Bone marrow (tissue), 2 donors: Measurements from ENCODE around the gene FAM181A.

Experiments
- DNase-seq, 2 donors: peaks; one replicate each; lab custom pipeline; 2025; lab: John Stamatoyannopoulos, UW

FAM181A gene

DNA sequence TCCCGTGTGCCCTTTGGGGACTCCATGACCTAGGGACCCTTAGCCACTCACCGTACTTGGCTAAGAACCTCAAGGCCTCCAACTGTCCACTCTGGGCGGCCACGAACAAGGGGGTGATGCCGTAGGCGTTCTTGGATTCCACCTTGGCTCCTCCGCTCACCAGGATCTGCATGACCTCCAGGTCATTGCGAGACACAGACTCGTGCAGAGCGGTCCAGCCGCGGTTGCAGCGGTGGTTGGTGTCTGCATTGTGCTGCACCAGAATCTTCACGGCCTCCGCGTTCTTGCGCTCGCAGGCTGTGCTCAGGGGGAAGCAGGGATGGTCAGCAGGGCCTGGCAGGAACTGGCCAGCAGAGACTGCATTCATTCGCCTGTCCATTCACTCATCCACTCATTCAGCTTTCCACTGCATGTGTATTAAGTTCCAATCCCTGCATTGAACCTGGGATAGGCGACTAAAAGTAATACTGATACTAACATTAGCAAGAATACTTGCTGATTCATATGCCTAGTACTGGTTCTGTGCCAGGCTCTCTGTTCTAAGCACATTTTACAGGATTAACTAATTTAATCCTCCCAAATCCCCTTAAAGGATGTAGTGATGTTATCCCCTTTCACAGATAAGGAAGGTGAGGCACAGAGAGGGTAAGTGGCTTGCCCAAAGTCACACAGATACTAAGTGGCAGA is 23.9 kb downstream of the FAM181A start:
- no peak for DNase-seq

DNA sequence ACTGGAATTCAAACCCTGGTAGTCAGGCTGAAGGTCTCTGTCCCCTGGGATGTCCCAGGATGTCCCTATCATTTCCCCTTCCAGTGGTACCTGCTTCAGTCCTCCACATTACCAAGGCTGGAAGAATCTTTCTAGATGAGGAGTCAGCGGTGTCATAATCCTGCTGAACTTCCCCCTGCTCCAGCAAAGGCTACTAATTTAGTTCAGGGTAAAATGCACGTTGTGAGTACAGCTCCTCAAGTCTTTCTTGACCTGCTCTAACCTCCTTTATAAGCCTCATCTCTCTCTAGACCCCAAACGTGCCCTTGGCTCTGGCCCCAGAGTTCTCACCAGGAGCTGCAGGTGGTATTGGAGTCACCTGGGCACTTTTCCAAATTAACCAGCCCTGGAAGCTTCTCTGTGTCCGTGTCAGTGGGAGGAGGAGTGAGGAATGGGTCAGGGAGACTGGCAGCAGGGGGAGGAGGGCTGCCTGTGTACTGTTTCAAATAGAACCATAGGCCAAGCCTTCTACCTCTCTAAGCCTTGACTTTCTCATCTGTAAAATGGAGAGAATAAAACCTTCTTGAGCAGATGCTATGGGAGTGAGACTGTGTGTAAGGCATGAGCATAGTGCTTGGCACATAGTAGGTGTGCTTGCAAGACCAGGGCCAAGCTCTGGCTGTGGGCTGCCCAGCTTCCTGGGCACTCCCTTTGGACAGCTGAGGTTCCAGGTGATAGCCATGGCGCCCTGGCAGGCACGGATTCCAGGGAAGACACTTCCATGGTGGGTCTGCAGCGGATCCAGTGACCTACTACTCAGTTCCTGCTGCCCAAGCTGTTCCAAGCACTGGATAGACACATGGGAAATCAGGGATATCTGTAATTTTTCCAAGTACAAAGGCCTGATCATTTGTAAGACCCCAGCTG is 24.7 kb downstream of the FAM181A start:
- no peak for DNase-seq

DNA sequence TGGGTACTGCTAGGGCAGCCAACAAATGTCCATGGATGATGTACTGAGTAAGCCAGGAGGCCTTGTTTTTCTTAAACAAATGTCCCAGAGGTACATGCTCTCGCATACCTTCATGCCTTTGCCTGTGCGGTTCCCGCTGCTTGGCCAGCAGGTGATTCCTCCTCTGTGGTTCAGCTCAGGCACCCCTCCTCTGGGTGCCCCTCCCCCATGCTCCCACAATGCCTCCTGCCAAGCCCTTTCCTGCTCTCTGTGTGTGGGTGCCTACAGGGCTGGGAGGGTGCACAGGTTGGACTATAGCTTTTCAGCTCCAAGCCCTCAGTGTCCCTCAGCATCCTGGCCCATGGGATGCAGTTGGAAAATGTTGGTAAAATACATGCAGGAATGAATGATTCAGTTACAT is 25.7 kb downstream of the FAM181A start:
- no peak for DNase-seq

DNA sequence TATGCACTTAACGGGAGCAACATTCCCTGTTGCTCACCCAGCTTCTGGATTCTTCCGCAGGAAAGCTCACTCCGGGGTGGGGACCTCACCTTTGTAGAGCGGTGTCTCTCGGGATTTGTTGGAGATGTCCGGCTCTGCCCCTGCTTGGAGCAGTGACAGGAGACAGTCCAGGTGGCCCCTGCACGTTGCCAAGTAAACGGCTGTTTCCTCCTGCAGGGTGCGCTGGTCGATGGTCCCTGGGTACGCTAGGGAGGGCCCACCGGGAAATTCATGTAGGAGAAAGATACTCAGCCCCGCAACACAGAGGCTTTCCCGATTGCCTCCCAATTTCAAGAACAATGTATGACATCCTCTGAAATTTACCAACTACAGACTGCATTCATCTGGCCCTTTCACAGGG is 26.1 kb downstream of the FAM181A start:
- no peak for DNase-seq

DNA sequence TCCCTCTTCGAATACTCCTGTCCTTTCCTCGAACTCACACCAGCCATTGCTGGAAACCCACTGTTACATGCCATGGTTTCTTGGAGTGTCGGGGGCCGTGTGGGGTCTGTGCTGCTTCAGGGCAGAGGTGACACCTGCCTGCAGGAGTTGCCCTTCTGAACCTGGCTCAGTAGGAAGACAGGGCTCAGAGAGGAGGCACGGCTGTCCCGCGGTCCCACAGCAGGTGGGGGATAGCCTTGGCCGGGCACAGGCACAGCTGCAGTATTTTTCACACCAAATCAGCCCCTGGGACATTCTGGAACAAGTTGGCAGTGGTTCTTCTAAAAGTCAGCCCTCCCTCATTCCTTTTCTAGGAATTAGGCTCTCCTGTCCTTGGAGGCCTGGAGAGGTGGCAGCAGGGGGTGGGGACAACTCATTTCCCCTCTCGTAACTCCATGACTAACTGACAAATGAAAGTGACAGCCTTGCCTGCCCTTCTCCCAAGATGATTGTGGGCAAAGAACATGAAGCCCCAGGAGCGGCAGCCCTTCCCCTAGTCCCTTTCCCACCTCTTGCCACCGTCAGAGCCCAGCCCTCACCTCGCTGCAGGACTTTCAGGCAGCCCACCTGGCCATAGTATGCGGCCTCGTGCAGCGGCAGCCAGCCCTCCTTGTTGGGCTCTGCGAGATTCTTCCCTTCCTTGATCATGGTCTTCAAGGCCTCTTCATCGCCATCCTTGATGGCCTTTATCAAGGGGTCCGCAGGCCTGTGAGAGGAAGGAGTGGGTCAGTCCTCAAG is 26.8 kb downstream of the FAM181A start:
- no peak for DNase-seq

DNA sequence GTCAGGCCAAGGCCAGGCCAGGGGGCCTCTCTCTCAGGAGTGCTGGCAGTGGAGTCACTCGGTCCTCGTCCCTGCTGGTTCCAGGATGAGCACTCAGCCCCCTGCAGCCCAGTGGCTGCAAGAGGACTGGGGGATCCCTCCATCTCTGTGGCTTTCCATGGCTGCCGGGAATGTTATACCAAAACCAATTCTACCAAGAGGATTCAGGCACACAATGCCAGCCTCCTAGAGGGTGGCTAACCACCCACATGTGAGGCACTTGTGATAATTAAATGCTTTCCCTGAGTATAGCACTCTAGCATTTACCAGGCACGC is 27.3 kb downstream of the FAM181A start:
- DNase-seq: no peak

DNA sequence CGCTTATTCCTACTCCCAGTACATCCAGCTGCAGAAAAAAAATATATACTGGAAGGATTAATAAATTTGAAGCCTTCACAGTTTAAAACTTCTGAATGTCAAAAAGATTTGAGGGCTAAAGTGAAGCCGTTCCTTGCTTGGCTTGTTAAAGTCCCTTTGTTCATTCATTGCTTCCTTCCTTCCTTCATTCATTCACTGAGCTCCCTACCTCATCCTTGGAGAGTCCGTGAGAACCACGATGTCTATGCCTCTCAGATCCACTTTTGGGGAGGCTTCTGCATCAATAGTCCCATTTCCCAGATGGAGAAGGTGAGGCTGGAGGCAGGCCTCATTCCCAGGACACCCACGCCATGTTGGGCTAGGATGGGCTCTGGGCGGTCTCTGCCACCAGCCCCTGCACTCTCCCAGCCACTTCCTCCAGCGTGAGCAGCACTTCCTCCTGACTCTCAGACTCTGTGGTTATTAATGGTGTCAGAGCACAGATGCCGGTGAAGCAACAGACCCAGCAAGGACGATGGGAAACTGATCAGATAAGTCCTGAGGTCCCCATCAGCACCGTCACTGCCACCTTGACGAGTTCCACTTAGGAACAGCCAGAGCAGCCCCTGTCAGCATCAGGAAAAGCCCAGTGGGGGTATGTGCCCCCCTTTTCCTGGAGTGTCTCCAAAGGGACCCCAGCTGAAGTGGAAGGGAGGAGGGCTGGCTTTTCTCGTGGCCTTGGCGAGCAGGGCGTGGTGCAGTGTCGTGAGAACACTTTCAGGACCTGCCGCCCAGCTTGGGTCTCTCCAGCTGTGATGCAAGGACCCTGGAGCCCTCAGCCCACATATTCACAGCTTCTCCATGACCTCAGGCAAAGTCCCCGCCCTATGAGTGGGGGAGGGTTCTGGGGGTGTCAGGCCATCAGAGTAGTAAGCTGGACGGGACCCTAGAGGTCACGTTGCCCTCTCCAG is 28.0 kb downstream of the FAM181A start:
- DNase-seq: peak; percentile 42 to 72

DNA sequence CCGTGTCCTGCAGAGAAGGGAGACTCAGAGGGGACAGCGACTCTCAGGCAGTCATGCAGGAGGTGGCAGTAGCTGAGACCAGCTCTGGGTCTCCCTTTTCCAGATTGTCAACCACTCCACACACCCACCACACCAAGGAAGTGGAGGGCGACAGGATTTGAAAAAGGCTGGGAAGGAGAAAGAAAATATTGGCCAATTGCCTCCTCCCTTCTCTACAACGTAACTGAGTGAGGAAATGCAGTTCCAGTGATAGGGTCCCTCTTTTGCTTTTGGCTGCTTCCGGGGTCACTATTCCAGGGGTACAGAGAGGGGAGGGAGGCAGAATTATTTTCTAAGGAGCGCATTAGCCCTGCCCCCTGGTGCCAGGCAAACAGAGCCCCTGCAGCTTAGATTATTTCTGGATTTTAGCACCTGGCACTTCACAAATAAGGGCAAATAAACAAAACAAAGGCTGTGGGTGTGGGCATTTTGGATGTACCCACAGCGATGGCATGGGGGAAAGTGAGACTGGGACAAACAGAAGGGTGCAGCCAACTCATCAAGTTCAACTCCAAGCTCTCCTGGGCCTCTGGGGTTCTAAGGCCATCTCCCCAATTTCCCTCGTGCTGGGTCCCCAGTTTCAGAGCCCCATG is 28.8 kb downstream of the FAM181A start:
- no peak for DNase-seq

DNA sequence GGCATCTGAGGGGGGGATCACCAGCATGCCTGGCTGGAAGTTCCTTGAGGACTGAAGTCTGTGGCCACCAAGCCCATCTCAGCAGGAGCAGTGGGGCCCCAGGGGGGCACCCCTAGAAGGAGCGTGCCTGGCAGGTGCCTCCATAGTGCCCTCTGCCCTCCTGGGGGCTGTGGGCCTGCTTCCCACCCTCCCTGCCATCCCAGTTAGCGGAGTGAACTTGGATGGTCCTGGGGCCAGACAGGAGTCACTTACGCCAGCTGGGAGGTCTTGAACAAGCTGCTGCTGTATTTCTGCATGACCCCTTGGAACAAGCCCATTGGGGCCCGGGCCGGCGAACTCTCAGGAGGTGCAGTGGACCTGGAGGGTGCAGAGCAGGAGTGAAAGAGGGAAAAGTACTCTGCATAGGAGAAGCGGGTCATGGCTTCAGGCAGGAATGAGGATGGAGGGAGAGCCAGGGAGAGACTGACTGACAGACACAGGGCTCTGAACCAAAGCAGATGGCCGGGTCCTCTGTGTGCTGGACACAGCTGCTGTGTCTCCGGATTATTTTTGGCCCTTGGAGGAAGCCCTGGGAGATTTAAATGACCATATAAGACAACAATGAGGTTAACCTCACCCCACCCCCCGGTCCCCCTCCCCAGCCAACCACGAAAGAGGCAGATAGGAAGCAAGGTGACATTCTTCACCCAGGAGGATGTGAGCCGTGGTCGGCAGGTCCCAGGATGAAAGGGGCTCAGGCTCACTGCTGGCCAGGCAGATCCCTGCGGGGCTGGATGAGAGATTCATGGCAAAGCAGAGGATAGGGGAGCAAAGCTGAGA is 29.6 kb downstream of the FAM181A start:
- DNase-seq: no peak

DNA sequence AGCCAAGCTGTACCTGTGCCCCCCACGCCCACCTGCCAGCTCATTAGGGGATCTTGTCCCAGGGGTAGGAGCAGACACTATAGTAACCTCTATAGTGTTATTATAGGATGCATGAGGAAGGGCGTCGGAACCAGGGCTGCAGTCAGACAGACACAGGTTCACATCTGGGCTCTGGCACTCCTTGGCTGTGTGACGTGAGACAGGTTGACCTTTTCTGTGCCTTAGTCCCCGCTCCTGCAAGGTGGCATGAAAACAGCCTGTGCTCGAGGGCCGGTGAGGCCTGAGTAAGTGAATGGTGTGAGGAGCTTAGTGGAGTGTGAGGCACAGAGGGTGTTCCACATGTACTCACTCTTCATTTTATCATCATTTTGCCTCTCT is 30.2 kb downstream of the FAM181A start:
- DNase-seq: no peak

DNA sequence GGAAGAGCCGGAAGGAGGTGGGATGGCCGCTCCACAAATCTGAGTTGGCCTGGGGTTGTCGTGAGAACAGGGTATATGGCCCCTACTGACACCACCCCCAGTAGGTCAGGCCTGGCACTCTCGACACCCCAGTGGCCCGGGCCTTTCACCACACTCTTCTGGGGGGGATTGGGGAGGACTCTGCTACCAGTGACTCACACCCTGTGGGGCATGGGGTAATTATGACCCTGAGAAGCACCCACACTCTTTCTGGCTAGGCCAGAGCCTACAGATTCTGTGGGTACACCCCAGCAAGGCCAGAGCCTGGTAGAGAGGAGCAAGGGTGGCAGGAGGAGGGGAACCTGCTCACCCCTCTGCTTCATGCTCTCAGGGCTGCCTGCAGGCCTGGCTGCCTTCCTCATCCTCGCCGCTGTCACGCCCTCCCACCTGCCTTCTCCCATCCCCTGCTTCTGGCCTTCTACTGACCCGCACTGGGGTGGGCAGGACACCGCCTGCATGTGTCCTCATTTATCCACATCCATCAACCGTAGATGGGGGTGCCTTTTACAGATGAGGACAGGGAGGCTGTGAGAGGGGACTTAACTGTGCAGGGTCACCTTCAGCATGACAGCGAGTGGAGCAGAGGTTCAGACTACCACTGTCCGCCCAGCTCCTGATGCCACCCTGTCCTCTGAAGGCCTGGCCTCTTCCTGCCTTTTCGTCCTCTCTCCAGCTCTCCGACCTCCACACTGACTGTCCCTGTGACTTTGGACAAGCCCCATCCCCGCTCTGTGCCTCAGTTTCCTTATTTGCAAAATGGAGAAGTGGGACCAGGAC is 30.8 kb downstream of the FAM181A start:
- DNase-seq: no peak

DNA sequence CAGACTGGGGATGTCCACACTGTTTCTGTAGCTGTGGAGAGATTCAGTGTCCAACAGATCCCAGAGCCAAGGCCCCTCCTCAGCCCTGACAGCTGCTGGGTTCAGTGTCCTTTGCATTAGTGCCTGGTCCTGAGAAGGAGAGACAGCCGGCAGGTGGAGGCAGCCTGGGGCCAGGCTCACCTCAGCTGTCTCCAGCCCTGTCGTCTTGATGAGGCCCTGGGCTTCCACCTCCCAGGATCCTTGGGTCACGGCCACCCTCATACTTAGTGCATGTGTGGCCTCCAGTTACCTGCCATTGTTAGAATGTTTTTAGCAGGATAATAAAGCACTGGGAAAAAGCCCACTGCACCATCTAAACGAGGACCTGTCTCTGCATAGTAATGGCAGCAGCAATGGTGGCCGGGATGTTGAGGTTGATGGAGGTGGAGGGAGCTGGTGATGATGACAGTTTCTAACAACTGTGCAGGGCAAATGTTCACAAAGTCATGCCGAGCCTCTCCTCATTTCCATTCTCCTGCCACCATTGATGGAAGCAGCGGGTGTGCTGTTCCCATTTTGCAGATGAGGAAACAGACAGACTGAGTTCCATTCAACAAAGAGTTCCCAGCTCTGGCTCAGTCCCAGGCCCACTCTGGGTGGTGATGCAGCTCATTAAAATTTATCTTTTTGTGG is 31.6 kb downstream of the FAM181A start:
- DNase-seq: no peak

DNA sequence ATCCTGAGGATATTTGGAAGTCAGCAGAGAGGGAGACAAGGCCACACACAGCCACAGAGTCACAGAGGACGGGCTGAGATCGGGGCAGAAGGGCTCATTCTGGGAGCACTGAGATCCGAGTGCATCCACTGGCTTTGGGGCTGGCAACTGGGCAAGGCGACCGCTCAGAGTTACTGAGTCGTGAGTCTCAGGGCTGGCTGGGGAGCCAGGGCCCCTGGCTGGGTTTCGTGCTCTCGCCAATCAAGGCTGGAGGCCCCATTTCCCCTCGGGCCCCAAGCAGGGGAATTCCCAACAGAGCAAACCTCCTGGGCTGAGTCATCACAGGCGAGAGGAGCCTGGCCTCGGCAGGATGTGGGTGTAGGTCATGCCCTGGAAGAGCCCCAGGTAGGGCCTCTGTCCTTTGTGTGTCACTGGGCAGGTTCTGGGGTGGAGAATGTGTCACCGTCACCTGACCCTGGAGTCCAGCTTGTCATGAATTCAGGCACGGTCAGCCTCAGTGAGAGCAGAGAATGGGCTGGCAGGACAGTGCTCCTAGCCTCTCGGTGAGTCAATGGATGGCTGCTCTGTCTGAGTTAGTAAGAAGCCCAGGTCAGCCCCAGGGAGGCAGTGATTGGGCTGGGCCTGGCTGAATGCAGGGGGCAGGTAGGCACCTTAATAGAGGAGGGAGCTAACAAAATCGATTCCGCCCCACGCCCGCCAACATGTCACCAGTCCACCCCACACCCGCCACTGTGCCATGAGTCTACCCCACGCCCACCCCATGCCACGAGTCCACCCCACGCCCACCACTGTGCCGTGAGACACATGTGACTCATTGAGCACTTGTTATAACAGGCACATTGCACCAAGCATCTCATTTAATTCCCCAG is 32.3 kb downstream of the FAM181A start:
- peak; percentile 77 to 79 for DNase-seq

DNA sequence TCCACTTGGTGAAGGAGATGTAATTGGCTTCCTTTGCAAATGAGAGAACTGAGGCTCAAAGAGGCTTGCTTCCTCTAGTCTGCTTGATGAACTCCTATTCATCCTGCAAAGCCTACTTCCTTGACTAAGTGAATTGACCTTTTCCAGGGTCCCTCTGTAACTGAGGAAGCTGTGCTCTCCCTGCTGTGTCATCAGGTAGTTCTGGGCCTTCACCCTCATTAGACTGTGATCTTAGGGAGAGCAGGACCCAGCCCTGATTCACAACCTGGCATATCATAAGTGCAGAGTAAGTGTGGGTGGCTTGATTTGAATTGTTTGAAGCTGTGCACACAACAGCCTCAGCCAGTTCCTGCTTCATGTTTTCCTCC is 32.9 kb downstream of the FAM181A start:
- DNase-seq: no peak

DNA sequence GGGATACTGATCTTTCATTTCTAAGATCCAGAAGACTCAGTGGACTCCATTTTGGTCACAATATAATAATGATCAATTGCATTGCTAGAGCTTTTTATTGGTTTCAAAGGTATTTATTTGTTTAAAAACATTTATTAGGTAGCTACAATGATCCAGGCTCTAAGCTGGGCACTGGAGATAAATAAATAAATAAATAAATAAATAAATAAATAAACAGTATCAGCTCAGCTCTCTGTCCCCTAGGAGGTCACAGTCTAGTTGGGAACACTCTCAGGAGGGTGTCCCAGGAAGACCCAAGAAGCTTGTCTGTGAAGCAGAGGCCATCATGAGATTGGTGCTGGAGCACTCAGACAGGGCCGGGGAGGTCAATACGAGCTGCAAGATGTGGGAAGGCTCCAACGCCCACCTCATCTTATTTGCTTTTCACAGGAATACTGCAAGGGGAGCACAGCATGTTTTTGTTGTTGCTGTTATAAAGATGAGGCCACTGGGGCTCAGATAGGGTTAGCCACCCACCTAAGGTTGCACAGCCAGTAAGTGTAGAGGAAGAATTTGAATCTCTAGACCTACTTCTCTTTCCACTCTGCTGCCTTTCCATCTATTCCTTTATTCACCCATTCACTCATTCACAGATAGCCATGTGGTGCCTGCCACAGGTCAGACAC is 33.8 kb downstream of the FAM181A start:
- DNase-seq: no peak

DNA sequence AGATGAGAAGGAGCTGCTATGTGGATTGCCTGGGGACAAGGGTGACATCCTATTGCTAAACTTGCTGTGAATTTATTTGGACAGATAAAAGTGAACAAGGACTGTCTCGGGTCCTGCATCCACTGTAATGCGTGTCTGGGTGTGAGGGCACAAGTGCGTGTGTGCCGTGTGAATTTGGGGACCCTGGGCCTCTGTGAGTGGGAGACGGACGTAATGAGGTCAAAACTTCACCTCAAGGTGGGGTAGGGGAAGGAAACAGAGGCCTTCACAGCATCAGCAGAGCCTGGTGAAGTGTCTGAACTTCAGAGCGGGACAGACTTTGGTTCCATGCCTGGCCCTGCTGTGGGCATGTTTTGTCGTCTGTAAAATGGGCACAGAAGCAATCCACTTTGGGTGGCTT is 34.5 kb downstream of the FAM181A start:
- DNase-seq: no peak
